ENCODE data around the gene FUT2.
"Not testable (repeated sequence)": the region's sequence is repeated elsewhere in the genome, so short reads cannot be mapped to it uniquely, and the experiment has no call there.

Gene FUT2

GRCh38 chr19:48670699-48671445 lies 24.9 kb upstream of the FUT2 start:
- no peak for DNase-seq (ENCODE audit: low read depth in 3 of 3)

DNA sequence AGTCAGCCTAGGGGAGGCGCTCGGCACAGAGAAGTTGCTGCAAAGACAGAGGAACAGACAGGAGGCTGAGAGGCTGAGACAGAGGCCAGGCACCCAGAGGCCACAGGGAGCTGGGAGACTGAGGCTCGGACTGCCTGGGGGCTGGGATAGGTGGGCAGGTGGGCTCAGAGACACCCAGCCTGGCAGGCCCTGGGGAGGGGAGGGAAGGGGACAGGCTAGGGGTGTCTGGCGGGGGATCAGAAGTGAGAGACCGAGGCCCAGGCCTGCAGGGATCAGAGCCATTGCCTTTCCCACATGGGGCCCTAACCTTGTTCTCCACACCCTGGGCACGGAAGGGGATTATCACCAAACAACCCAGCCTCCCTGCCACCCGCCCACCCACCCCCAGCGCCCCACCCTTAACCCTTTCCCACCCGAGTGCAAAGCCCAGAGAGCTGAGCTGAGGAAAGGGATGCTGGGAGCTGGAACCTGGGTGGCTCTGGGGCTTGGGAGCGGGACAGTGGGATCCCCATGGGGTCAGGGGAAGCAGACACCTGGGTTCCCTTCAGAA lies 24.2 kb upstream of the FUT2 start:
- DNase-seq (ENCODE audit: low read depth in 3 of 3): no peak

- no peak for DNase-seq (ENCODE audit: low read depth in 3 of 3)
These were observed 22.8 kb upstream of the FUT2 start, which contains the start of gene NTN5 for GRCh38 chr19:48672994-48673393. TSS of gene NTN5 (minus strand) at chr19:48673017. CDS start at chr19:48670986, 2,031 bp downstream.

- DNase-seq (ENCODE audit: low read depth in 3 of 3): no peak
These were observed 22.2 kb upstream of the FUT2 start for GRCh38 chr19:48673436-48674100.

DNA sequence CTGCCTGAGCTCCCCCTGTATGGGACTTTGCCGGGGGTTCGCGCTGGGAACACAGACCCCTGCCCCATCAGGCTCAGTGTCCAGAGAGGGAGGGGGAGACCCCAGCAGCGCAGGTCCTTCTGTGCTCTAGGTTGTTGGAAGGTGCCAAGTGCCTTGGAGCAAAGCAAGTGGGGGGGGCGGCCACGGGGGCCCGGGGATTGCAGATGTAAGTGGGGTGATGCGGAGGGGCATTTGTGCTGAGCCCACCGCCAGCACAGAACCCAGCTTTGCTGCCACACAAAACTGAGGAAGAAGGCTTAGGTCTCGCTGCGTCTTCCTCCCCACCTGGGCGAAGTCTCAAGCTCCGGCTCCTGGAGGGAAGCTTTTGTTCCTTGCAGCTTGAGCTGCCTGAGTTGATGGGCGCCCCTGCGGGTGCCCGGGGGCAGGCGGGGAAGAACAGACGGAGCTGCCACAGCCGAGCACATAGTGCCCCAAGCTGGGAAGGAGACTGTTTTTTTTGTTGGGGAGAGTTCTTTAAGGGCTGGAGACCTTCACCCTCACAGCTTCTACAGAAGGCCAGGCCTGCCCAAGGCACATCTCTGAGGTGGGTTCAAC lies 21.5 kb upstream of the FUT2 start:
- no peak for DNase-seq (ENCODE audit: low read depth in 3 of 3)

GRCh38 chr19:48674921-48675824 lies 20.6 kb upstream of the FUT2 start:
- peak; percentile 56 to 75 (median 69) for DNase-seq (ENCODE audit: low read depth in 3 of 3)

- no peak for DNase-seq (ENCODE audit: low read depth in 3 of 3)
These were observed 19.3 kb upstream of the FUT2 start for GRCh38 chr19:48676487-48676886.

- DNase-seq (ENCODE audit: low read depth in 3 of 3): no peak
These were observed 18.9 kb upstream of the FUT2 start for GRCh38 chr19:48676887-48677286.

GRCh38 chr19:48678201-48678600 lies 17.6 kb upstream of the FUT2 start:
- DNase-seq (ENCODE audit: low read depth in 3 of 3): no peak

- DNase-seq (ENCODE audit: low read depth in 3 of 3): not testable (repeated sequence)
These were observed 15.8 kb upstream of the FUT2 start for GRCh38 chr19:48680006-48680405.

DNA sequence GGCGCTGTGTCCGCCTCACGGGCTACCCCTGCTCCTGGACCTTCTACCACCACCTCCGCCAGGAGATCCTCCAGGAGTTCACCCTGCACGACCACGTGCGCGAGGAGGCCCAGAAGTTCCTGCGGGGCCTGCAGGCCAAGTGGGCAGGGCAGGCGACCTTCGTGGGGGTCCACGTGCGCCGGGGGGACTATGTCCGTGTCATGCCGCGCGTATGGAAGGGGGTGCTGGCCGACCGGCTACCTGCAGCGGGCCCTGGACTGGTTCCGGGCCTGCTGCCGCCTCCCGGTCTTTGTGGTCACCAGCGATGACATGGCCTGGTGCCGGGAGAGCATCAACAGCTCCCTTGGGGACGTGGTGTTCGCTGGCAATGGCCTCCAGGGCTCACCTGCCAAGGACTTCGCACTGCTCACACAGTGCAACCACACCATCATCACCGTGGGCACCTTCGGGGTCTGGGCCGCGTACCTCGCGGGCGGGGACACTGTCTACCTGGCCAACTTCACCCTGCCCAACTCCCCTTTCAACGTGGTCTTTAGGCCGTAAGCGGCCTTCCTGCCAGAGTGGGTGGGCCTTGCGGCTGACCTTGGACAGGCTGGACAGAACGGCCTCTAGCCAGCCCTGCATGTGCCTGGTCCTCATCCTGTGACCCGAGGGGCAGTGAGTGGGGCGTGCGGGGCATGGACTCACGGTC lies 15.2 kb upstream of the FUT2 start:
- no peak for DNase-seq (ENCODE audit: low read depth in 3 of 3)

DNA sequence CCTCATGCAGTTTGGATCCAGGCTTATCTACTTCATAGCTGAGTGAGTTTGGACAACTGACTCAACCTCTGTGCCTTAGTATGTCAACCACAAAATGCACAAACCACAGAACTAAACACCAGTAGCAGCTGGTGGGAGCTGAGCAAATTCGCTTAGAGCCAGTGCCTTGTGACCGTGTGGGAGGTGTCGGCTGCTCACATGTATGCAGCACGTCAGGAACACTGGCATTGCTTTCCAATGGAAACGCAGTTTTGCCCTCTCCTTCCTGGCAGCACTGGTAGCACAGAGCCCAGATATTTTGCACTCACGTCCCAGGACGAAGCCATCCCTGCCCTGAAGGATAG lies 14.7 kb upstream of the FUT2 start:
- DNase-seq (ENCODE audit: low read depth in 3 of 3): no peak

GRCh38 chr19:48683349-48683748 lies 12.4 kb upstream of the FUT2 start:
- peak in 1 of 3 experiments; percentile 22 for DNase-seq (ENCODE audit: low read depth in 3 of 3)

DNA sequence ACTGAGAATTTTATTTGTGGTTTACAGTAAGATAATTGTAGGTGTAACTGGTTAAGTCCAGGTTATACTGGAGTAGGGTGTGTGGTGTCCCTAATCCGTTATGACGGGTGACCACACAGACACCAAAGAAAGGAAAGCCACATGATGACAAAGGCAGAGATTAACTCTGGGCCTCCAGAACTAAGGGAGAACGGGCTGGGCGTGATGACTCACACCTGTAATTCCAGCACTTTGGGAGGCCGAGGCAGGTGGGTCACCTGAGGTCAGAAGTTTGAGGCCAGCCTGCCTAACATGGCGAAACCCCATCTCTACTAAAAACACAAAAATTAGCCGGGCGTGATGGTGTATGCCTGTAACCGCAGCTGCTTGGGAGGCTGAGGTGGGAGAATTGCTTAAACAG lies 10.2 kb upstream of the FUT2 start:
- DNase-seq (ENCODE audit: low read depth in 3 of 3): no peak

- no peak for DNase-seq (ENCODE audit: low read depth in 3 of 3)
These were observed 9.7 kb upstream of the FUT2 start for GRCh38 chr19:48686088-48686487.

GRCh38 chr19:48686637-48687036 lies 9.1 kb upstream of the FUT2 start:
- DNase-seq (ENCODE audit: low read depth in 3 of 3): not testable (repeated sequence)

DNA sequence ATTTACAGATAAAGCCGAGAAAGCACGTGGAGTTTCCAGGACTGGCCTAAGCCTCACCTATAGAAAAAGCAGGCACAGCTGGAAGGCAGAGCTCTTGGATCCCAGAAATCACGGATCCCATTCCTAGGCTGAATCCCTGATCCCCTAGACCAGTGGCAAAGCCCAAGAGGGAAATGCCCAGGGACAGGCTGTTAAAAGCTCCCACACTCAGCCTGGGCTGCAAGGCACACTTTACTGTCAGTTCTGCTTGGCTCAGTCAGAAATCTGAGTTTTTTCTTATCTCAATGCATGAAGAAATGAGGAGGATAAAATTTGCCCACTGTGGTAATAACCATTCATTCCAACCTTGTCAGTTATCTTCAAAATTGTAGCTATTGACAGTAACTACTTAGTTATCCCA lies 8.0 kb upstream of the FUT2 start:
- DNase-seq (ENCODE audit: low read depth in 3 of 3): no peak

DNA sequence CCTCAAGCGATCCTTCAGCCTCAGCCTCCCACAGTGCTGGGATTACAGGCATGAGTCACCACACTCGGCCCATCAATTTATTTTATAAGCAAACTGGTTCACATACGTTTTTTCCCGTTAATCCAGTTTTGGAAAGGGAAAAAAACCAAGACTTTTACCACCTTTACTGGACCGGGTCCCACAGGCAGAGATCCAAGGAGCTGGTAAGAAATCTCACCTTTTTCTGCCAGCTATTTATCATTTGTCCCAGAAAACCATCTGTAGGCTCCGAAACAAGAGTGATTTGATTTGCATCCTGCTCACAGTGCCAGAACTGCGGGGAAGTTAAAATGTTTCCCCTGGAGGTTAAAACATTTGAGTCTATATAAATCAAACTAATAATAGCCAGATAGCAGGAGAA lies 6.3 kb upstream of the FUT2 start:
- no peak for DNase-seq (ENCODE audit: low read depth in 3 of 3)

- DNase-seq (ENCODE audit: low read depth in 3 of 3): not testable (repeated sequence)
These were observed 2.1 kb upstream of the FUT2 start for GRCh38 chr19:48693629-48694028.

GRCh38 chr19:48696353-48697010 lies 711 bp downstream of the FUT2 start:
- DNase-seq (ENCODE audit: low read depth in 3 of 3): no peak

GRCh38 chr19:48698046-48698445 lies 2.3 kb downstream of the FUT2 start:
- no peak for DNase-seq (ENCODE audit: low read depth in 3 of 3)

All from stimulated activated CD4-positive, alpha-beta T cell treated with anti-CD3 and anti-CD28 coated beads, TNF-alpha, amount 100 ng/mL, for 24 hours (primary cell).